ENCODE results near the gene LZTR1. TPM values are rescaled to one million over a fixed set of nuclear protein-coding genes. Genes with fewer than 3 reads are reported as not detected.

The LZTR1 gene
- total and polyA plus RNA-seq, 2 donors from 2014 or later: 24.3 to 66.4 TPM

DNA sequence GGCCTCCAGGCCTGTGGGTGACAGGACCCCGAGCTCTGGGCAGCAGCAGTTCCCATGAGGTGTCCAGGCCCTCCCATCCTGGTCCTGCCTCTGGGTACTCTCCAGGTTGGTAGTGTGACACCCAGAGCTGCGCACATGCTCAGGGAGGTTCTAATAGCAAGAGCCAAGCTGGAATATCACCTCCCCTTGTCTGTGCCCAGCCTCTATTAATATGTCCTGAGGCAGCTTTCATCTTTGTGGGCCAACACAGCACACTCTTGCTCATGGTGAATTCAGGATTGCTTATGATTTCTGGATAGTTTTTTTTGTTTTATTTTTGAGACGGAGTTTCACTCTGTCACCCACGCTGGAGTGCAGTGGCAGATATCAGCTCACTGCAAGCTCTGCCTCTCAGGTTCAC is 36.2 kb downstream of the LZTR1 start:
- Histone ChIP-seq H3K27ac (ENCODE audit: low read depth in 2 of 2, low read length in 2 of 2) (no peak overlapping the region), H3K9ac (ENCODE audit: low read length in 3 of 3) (no peak overlapping the region), H3K36me3 (ENCODE audit: control insufficient read depth in 2 of 3, insufficient read depth in 3 of 3, low read length in 3 of 3) (no peaks in the 10 kb centered on the region), H3K4me1 (ENCODE audit: control insufficient read depth in 2 of 3, insufficient read depth in 2 of 3, low read depth in 1 of 3, low read length in 3 of 3) (peaks cover 0 to 11% (median 5%) of the 10 kb centered on the region in 3 donors), H3K9me3 (ENCODE audit: control insufficient read depth in 2 of 3, insufficient read depth in 1 of 3, low read length in 3 of 3) (no peaks in the 10 kb centered on the region), H3K4me3 (ENCODE audit: low read length in 3 of 3) (no peak overlapping the region), H3K27me3 (ENCODE audit: control insufficient read depth, insufficient read depth, low read length) (no peaks in the 10 kb centered on the region)
- DNase-seq (no peak), FAIRE-seq (no peak)
- intact Hi-C loops (cut with DNase I): no loop called here
- no peak for TF ChIP-seq CTCF (IDR thresholded peaks at IDR 0.05; ENCODE audit: borderline replicate concordance, extremely low read depth, insufficient read depth)

- DNase-seq (no peak), FAIRE-seq (no peak)
- no peaks in the 10 kb centered on the region for H3K4me1 ChIP-seq (ENCODE audit: control insufficient read depth in 2 of 3, insufficient read depth in 2 of 3, low read depth in 1 of 3, low read length in 3 of 3)
- no peak for TF ChIP-seq CTCF (IDR thresholded peaks at IDR 0.05; ENCODE audit: borderline replicate concordance, extremely low read depth, insufficient read depth)
- H3K27ac ChIP-seq (ENCODE audit: low read depth in 2 of 2, low read length in 2 of 2): no peak overlapping the region
- H3K9me3 ChIP-seq (ENCODE audit: control insufficient read depth in 2 of 3, insufficient read depth in 1 of 3, low read length in 3 of 3): no peaks in the 10 kb centered on the region
- no peak overlapping the region for H3K9ac ChIP-seq (ENCODE audit: low read length in 3 of 3)
- intact Hi-C loops (cut with DNase I): no loop called here
- no peaks in the 10 kb centered on the region for H3K27me3 ChIP-seq (ENCODE audit: control insufficient read depth, insufficient read depth, low read length)
- no peaks in the 10 kb centered on the region for H3K36me3 ChIP-seq (ENCODE audit: control insufficient read depth in 2 of 3, insufficient read depth in 3 of 3, low read length in 3 of 3)
- no peak overlapping the region for H3K4me3 ChIP-seq (ENCODE audit: low read length in 3 of 3)
Observed at GRCh38 chr22:21020802-21021429, 38.8 kb downstream of the LZTR1 start.

DNA sequence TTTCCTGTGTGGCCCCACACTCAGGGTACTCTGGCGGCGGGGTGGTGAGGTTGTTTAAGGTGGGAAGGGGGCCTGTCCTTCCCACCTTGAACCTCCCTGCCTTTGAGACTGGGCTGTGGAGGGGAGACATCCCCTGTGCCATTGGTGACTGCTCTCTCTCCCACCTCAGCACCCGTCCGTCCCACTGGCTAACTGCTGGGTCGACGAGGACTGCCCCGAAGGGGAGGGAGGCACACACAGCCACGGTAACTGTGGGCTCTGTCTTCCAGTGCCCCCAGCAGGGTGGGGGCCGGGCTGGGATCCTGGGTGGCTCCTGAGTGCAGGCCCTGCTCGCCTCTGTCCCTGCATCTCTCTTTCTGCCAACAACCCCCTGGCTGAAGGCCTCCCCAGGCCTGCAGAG is 40.4 kb downstream of the LZTR1 start:
- H3K9ac ChIP-seq (ENCODE audit: low read length in 3 of 3): no peak overlapping the region
- no peak for DNase-seq
- FAIRE-seq: no peak
- no peaks in the 10 kb centered on the region for H3K4me1 ChIP-seq (ENCODE audit: control insufficient read depth in 2 of 3, insufficient read depth in 2 of 3, low read depth in 1 of 3, low read length in 3 of 3)
- no peaks in the 10 kb centered on the region for H3K27me3 ChIP-seq (ENCODE audit: control insufficient read depth, insufficient read depth, low read length)
- H3K4me3 ChIP-seq (ENCODE audit: low read length in 3 of 3): no peak overlapping the region
- no peaks in the 10 kb centered on the region for H3K36me3 ChIP-seq (ENCODE audit: control insufficient read depth in 2 of 3, insufficient read depth in 3 of 3, low read length in 3 of 3)
- no peaks in the 10 kb centered on the region for H3K9me3 ChIP-seq (ENCODE audit: control insufficient read depth in 2 of 3, insufficient read depth in 1 of 3, low read length in 3 of 3)
- no peak overlapping the region for H3K27ac ChIP-seq (ENCODE audit: low read depth in 2 of 2, low read length in 2 of 2)
- intact Hi-C loops (cut with DNase I): no loop called here
- no peak for TF ChIP-seq CTCF (IDR thresholded peaks at IDR 0.05; ENCODE audit: borderline replicate concordance, extremely low read depth, insufficient read depth)

All from kidney (tissue), 14 donors.